ENCODE data around the gene FLRT3. TPM values are rescaled to one million over a fixed set of nuclear protein-coding genes. Genes with fewer than 3 reads are reported as not detected.

Gene FLRT3
- total RNA-seq, result 4.8 and 7.7 TPM in 2 replicates

GRCh38 chr20:14337400-14338171 lies at the start of gene FLRT3:
Gene FLRT3 (minus strand): TSS chr20:14337612. CDS start chr20:14327506, 10,106 bp downstream.

Measured in epithelial cell of alveolus of lung (primary cell).